WTC11 (cell line): Measurements from ENCODE around the gene SAMHD1.

Experiments used
- CTCF ChIP-seq: fragments of 200-600 bp; IDR thresholded peaks from 2 replicates; pipeline ENCODE4 v1.8.0; 2022; ENCODE audit warnings: antibody characterized with exemption
- TF ChIP-seq, protein P1 (sequence below): sonication (generic); formaldehyde crosslinking; IDR thresholded peaks from 2 replicates; pipeline ENCODE4 v1.8.1; 2023; ENCODE audit warnings: mild to moderate bottlenecking, missing genetic modification reagents

- no peak for TF ChIP-seq CTCF
- TF ChIP-seq, protein P1, sequence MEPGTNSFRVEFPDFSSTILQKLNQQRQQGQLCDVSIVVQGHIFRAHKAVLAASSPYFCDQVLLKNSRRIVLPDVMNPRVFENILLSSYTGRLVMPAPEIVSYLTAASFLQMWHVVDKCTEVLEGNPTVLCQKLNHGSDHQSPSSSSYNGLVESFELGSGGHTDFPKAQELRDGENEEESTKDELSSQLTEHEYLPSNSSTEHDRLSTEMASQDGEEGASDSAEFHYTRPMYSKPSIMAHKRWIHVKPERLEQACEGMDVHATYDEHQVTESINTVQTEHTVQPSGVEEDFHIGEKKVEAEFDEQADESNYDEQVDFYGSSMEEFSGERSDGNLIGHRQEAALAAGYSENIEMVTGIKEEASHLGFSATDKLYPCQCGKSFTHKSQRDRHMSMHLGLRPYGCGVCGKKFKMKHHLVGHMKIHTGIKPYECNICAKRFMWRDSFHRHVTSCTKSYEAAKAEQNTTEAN (CRISPR knock-in tag): no peak
Observed at GRCh38 chr20:36929691-36930090, 21.8 kb downstream of the SAMHD1 start.
